Right lobe of liver (tissue), 4 donors: Measurements from ENCODE around the gene MRPL36.

Source experiments
- POLR2A ChIP-seq: fragments of 450-650 bp; IDR thresholded peaks from one replicate; pipeline ENCODE4 v1.6.1; 2017; ENCODE audit warnings: antibody characterized with exemption, mild to moderate bottlenecking
- TF ChIP-seq, protein P1 (sequence below), 4 donors: fragments of 200-600 bp in 3 of 4; fragments of 450-650 bp in 1 of 4; IDR thresholded peaks; one replicate each; pipeline versions ENCODE4 v1.5.1 to v1.8.0; 2016 to 2022; ENCODE audit warnings: antibody characterized with exemption in 4 of 4, mild to moderate bottlenecking in 2 of 4
- donor health status: DM: no; HTN: no; CAD: no.
- donor health status: DM: no; HTN: no; CAD: no.
- donor health status: DM: no; HTN: yes; CAD: no.

DNA sequence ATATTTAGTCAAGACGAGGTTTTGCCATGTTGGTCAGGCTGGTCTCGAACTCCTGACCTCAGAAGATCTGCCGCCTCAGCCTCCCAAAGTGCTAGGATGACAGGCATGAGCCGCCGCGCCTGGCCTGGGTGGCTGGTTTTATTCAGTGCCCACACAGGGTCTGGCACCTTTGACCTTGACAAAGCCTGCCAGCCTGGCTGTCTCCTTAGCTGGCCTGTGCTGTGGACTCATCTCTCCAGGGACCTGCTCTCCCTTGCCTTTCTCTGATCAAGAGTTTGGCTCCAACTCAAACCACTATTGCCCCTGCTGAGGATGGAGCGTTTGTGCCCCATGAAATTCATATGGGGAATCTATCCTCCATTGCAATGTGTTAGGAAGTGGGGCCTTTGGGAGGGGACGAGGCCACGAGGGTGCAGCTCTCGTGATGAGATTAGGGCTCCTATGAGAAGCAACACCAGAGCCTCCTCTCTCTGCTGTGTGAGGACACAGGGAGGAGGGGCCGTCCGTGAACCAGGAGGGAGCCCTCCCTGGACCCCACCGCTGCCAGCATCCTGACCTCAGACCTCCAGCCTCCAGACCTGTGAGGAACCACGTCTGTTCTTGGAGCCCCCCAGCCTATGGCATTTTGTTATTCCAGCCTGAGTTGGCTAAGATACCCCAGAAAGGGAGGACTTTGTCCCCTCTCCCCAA is 45.0 kb downstream of the MRPL36 start:
- no peak for TF ChIP-seq POLR2A
- TF ChIP-seq, protein P1, sequence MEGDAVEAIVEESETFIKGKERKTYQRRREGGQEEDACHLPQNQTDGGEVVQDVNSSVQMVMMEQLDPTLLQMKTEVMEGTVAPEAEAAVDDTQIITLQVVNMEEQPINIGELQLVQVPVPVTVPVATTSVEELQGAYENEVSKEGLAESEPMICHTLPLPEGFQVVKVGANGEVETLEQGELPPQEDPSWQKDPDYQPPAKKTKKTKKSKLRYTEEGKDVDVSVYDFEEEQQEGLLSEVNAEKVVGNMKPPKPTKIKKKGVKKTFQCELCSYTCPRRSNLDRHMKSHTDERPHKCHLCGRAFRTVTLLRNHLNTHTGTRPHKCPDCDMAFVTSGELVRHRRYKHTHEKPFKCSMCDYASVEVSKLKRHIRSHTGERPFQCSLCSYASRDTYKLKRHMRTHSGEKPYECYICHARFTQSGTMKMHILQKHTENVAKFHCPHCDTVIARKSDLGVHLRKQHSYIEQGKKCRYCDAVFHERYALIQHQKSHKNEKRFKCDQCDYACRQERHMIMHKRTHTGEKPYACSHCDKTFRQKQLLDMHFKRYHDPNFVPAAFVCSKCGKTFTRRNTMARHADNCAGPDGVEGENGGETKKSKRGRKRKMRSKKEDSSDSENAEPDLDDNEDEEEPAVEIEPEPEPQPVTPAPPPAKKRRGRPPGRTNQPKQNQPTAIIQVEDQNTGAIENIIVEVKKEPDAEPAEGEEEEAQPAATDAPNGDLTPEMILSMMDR (IDR thresholded peaks at IDR 0.05), result no peak
